Panc1 (cell line): ENCODE data around the gene JPH2. TPM values are rescaled to one million over a fixed set of nuclear protein-coding genes. Genes with fewer than 3 reads are reported as not detected.

Experiments
- ATAC-seq: fragments of 200-7000 bp; cut with Tn5 transposase; 2 replicates; pipeline ENCODE4 v1.9.1; 2020; ENCODE audit warnings: mild to moderate bottlenecking, moderate library complexity
- BruUV-seq: library from RNA; stranded (reverse); fragments of 400-500 nt; replicated peaks from 2 replicates; lab custom pipeline; 2021; lab: Mats Ljungman, UMichigan
- CTCF ChIA-PET: fragments of 300-600 bp; sonication (Branson Sonifier 250); formaldehyde crosslinking; loops from one replicate; lab custom pipeline; 2022; ENCODE audit warnings: antibody characterized with exemption; lab: Charles Lee
- POLR2A ChIA-PET: fragments of 300-600 bp; sonication (Branson Sonifier 250); formaldehyde crosslinking; loops from one replicate; lab custom pipeline; 2022; ENCODE audit warnings: antibody characterized with exemption; lab: Charles Lee
- DNase-seq: peaks from one replicate; pipeline ENCODE4 v3.0.0-alpha.2; 2010; ENCODE audit warnings: low read depth, low spot score
- H3K27ac ChIP-seq: 2 replicates; pipeline ENCODE4 v1.5.1; 2011; ENCODE audit warnings: mild to moderate bottlenecking, low read length, inconsistent platforms
- H3K27me3 ChIP-seq: fragments of 200-500 bp; sonication (Bioruptor generic); 2 replicates; pipeline ENCODE4 v1.6.0; 2014; ENCODE audit warnings: low read length, inconsistent platforms; ENCODE audit not compliant: control insufficient read depth, insufficient read depth
- H3K36me3 ChIP-seq: fragments of 200-500 bp; sonication (Bioruptor generic); 2 replicates; pipeline ENCODE4 v1.5.1; 2014; ENCODE audit warnings: inconsistent platforms, mild to moderate bottlenecking, low read length, moderate library complexity; ENCODE audit not compliant: control insufficient read depth, insufficient read depth
- H3K4me1 ChIP-seq: 2 replicates; pipeline ENCODE4 v1.5.1; 2011; ENCODE audit warnings: inconsistent platforms, mild to moderate bottlenecking, low read length, moderate library complexity; ENCODE audit not compliant: control insufficient read depth, insufficient read depth
- H3K4me3 ChIP-seq, 2 experiments: 2 replicates each; pipeline ENCODE4 v1.5.1; 2011 to 2012; ENCODE audit warnings: low read depth in 2 of 2, low read length in 2 of 2, mild to moderate bottlenecking in 2 of 2, inconsistent platforms in 1 of 2, moderate library complexity in 1 of 2
- H3K9me3 ChIP-seq: fragments of 200-500 bp; sonication (Bioruptor generic); 2 replicates; pipeline ENCODE4 v1.5.1; 2014; ENCODE audit warnings: low read depth, mild to moderate bottlenecking, inconsistent platforms, low read length, moderate library complexity; ENCODE audit not compliant: control insufficient read depth, insufficient read depth
- CTCF ChIP-seq: fragments of 450-650 bp; IDR thresholded peaks from 2 replicates; pipeline ENCODE4 v1.5.1; 2017; ENCODE audit warnings: mild to moderate bottlenecking
- POLR2AphosphoS5 ChIP-seq: IDR thresholded peaks from 2 replicates; pipeline ENCODE4 v1.6.1; 2012; ENCODE audit warnings: mild to moderate bottlenecking, low read depth, low read length, moderate library complexity
- REST ChIP-seq, 2 experiments: IDR thresholded peaks; 2 replicates each; pipeline ENCODE4 v1.6.1; 2011 to 2012; ENCODE audit warnings: low read depth in 2 of 2, control low read depth in 1 of 2, low read length in 1 of 2, mild to moderate bottlenecking in 1 of 2, moderate library complexity in 1 of 2; ENCODE audit not compliant: insufficient read depth in 1 of 2
- SIN3A ChIP-seq: IDR thresholded peaks from 2 replicates; pipeline ENCODE4 v1.6.1; 2012; ENCODE audit warnings: low read depth, mild to moderate bottlenecking, low read length, moderate library complexity, borderline replicate concordance; ENCODE audit not compliant: insufficient read depth
- TCF7L2 ChIP-seq: IDR thresholded peaks from 2 replicates; pipeline ENCODE4 v1.6.1; 2011; ENCODE audit warnings: mild to moderate bottlenecking, low read depth, low read length, inconsistent platforms
- in situ Hi-C: cut with HindIII; loops from 2 replicates; pipeline ENCODE4 v1.10.0; 2016; ENCODE audit warnings: low sequenced_read_pairs, low pct_unique_long_range_greater_than_20kb
- intact Hi-C: fragments of 100-400 bp; cut with micrococcal nuclease; formaldehyde crosslinking; loops from one replicate; pipeline ENCODE4 v1.10.0; 2022; ENCODE audit not compliant: unreplicated experiment
- total RNA-seq: library from RNA; stranded (reverse); gene quantifications from one replicate; pipeline ENCODE4 v1.2.1, GENCODE V29; 2021; ENCODE audit not compliant: unreplicated experiment

Gene JPH2
- total RNA-seq, 1 experiment from 2014 or later: 0.49 TPM

GRCh38 chr20:44219170-44219730 is 32.3 kb upstream of the JPH2 start:
- Histone ChIP-seq H3K4me3 (no peak overlapping the region), H3K4me1 (no peaks in the 10 kb centered on the region), H3K9me3 (no peaks in the 10 kb centered on the region), H3K27me3 (no peaks in the 10 kb centered on the region), H3K27ac (no peak overlapping the region), H3K36me3 (no peaks in the 10 kb centered on the region)
- ATAC-seq (no peak), DNase-seq (no peak)
- POLR2A ChIA-PET: no interaction called here
- in situ Hi-C loops (no loop called here), intact Hi-C loops (loop anchor here (5.0 to 10.0 kb wide), 2 partner anchors 238 to 386 kb away; no protein-coding TSS in a partner anchor)
- no peak for TF ChIP-seq POLR2AphosphoS5
- no peak for TF ChIP-seq REST (IDR thresholded peaks at IDR 0.05; ENCODE audit: insufficient read depth in 1 of 2, low read depth in 2 of 2, low read length in 1 of 2)
- TF ChIP-seq CTCF: no peak
- TF ChIP-seq SIN3A: no peak
- no peak for TF ChIP-seq TCF7L2
- CTCF ChIA-PET: interaction anchor here (0.7 to 2.9 kb wide), 4 partner anchors 50 to 376 kb away, joined by 3 to 25 read pairs (median 4); partner anchors contain the start of gene FITM2
- BruUV-seq: no TSS peak

- BruUV-seq: no TSS peak
- H3K4me3 ChIP-seq: no peak overlapping the region
- CTCF ChIA-PET: interaction anchor here (0.7 to 2.9 kb wide), 4 partner anchors 51 to 97 kb away, joined by 3 to 25 read pairs (median 4); partner anchors contain the start of gene FITM2
- H3K27ac ChIP-seq: no peak overlapping the region
- H3K27me3 ChIP-seq: no peaks in the 10 kb centered on the region
- intact Hi-C loops: loop anchor here (5.0 to 10.0 kb wide), 2 partner anchors 239 to 386 kb away; no protein-coding TSS in a partner anchor
- no peak for DNase-seq
- no peak for ATAC-seq
- POLR2A ChIA-PET: interaction anchor here (0.5 kb wide), 1 partner anchor 96 kb away, joined by 12 read pairs; no protein-coding TSS in a partner anchor
- no peak for TF ChIP-seq CTCF
- TF ChIP-seq REST (IDR thresholded peaks at IDR 0.05; ENCODE audit: insufficient read depth in 1 of 2, low read depth in 2 of 2, low read length in 1 of 2): no peak
- TF ChIP-seq TCF7L2: no peak
- no peaks in the 10 kb centered on the region for H3K36me3 ChIP-seq
- H3K9me3 ChIP-seq: no peaks in the 10 kb centered on the region
- H3K4me1 ChIP-seq: no peaks in the 10 kb centered on the region
- in situ Hi-C loops: no loop called here
These were observed 31.5 kb upstream of the JPH2 start for GRCh38 chr20:44218446-44218845.
